Activated T-cell treated with anti-CD3 and anti-CD28 coated beads, Interleukin-2, amount 50 U/mL, for 4 hours (primary cell): Measurements from ENCODE around the gene POU3F2. TPM values are rescaled to one million over a fixed set of nuclear protein-coding genes. Genes with fewer than 3 reads are reported as not detected.

Experiments used
- total RNA-seq, 3 donors: library from RNA; stranded (reverse); gene quantifications; one replicate each; pipeline ENCODE4 v1.2.1, GENCODE V29; 2021

POU3F2 gene
- total RNA-seq, 3 donors from 2014 or later, result not detected

Other genes with a start within 250 kb of the POU3F2 start
- gene FBXL4, start 113.4 kb downstream of the POU3F2 start, total RNA-seq, result 1 to 10 TPM; 6.9 to 7.7 (median 7.7) TPM